HCT116 (cell line): ENCODE measurements around the gene SCARB1. TPM values are rescaled to one million over a fixed set of nuclear protein-coding genes. Genes with fewer than 3 reads are reported as not detected.

Experiments
- ATAC-seq: fragments of 200-7000 bp; cut with Tn5 transposase; 2 replicates; pipeline ENCODE4 v1.9.1; 2020; ENCODE audit warnings: mild to moderate bottlenecking, moderate library complexity
- BruUV-seq: library from RNA; stranded (reverse); fragments of 400-500 nt; replicated peaks from 2 replicates; lab custom pipeline; 2021; lab: Mats Ljungman, UMichigan
- CTCF ChIA-PET: fragments of 300-600 bp; sonication (Branson Sonifier 250); formaldehyde crosslinking; loops from one replicate; lab custom pipeline; 2021; ENCODE audit warnings: antibody characterized with exemption; lab: Charles Lee
- POLR2A ChIA-PET: fragments of 300-600, 350-600 bp; sonication (Branson Sonifier 250); formaldehyde crosslinking; loops from one replicate; lab custom pipeline; 2021; ENCODE audit warnings: antibody characterized with exemption; lab: Charles Lee
- RAD21 ChIA-PET, 2 experiments: fragments of 300-600 bp; sonication (Branson Sonifier 250); formaldehyde crosslinking; loops; one replicate each; lab custom pipeline; 2023; ENCODE audit warnings: low total read pairs in 2 of 2; ENCODE audit not compliant: uncharacterized antibody in 2 of 2, unreplicated experiment in 2 of 2, low non-redundant PET in 1 of 2; lab: Charles Lee
- DNase-seq: peaks from one replicate; pipeline ENCODE4 v3.0.0-alpha.2; 2010; ENCODE audit warnings: low read depth, low spot score
- H2AFZ ChIP-seq: fragments of 200-600 bp; shearing (Covaris generic), sonication (generic); 2 replicates; pipeline ENCODE4 v1.6.1; 2017; ENCODE audit warnings: low read depth, mixed run types, mixed read lengths, antibody characterized with exemption, low read length; ENCODE audit not compliant: poor library complexity, severe bottlenecking
- H3K27ac ChIP-seq: 2 replicates; pipeline ENCODE4 v1.5.1; 2012; ENCODE audit warnings: low read depth, low read length
- H3K27me3 ChIP-seq: fragments of 200-600 bp; sonication (generic); 2 replicates; pipeline ENCODE4 v1.6.1; 2016; ENCODE audit warnings: mixed run types, low read length, mixed read lengths; ENCODE audit not compliant: insufficient read depth
- H3K36me3 ChIP-seq, 2 experiments: fragments of 200-500 bp in 1 of 2; fragments of 200-600 bp in 1 of 2; sonication (Bioruptor generic) in 1 of 2; sonication (generic) in 1 of 2; 2 replicates each; pipeline versions ENCODE4 v1.5.1 to v1.6.1; 2014 to 2016; ENCODE audit warnings: low read length in 2 of 2, inconsistent platforms in 1 of 2, mixed read lengths in 1 of 2, mixed run types in 1 of 2; ENCODE audit not compliant: insufficient read depth in 2 of 2, control insufficient read depth in 1 of 2
- H3K4me1 ChIP-seq, 2 experiments: fragments of 200-600 bp in 1 of 2; sonication (generic) in 1 of 2; 2 replicates each; pipeline versions ENCODE4 v1.5.1 to v1.6.1; 2012 to 2017; ENCODE audit warnings: low read length in 2 of 2, inconsistent platforms in 1 of 2, mild to moderate bottlenecking in 1 of 2, mixed read lengths in 1 of 2, mixed run types in 1 of 2, moderate library complexity in 1 of 2; ENCODE audit not compliant: insufficient read depth in 2 of 2, control insufficient read depth in 1 of 2
- H3K4me2 ChIP-seq: fragments of 200-600 bp; sonication (generic); 2 replicates; pipeline ENCODE4 v1.6.1; 2017; ENCODE audit warnings: mixed run types, low read length, mixed read lengths
- H3K4me3 ChIP-seq, 2 experiments: fragments of 200-600 bp in 1 of 2; sonication (generic) in 1 of 2; replicated peaks in 1 of 2; 2 replicates each; pipeline ENCODE4 v1.5.1; 2011 to 2016; ENCODE audit warnings: low read length in 2 of 2, control low read depth in 1 of 2, low read depth in 1 of 2, mild to moderate bottlenecking in 1 of 2, mixed read lengths in 1 of 2, mixed run types in 1 of 2
- H3K79me2 ChIP-seq: fragments of 200-600 bp; sonication (generic); 2 replicates; pipeline ENCODE4 v1.6.1; 2017; ENCODE audit warnings: mild to moderate bottlenecking, mixed run types, low read length, moderate library complexity, mixed read lengths; ENCODE audit not compliant: insufficient read depth
- H3K9ac ChIP-seq: fragments of 200-600 bp; sonication (generic); 2 replicates; pipeline ENCODE4 v1.6.1; 2016; ENCODE audit warnings: low read length, mixed read lengths
- H3K9me2 ChIP-seq: fragments of 200-600 bp; sonication (generic), shearing (Covaris generic); 2 replicates; pipeline ENCODE4 v1.6.1; 2017; ENCODE audit warnings: mixed run types, mild to moderate bottlenecking, moderate library complexity; ENCODE audit not compliant: insufficient read depth
- H3K9me3 ChIP-seq, 2 experiments: fragments of 200-500 bp in 1 of 2; fragments of 200-600 bp in 1 of 2; sonication (Bioruptor generic) in 1 of 2; sonication (generic) in 1 of 2; 2 replicates each; pipeline ENCODE4 v1.6.1; 2014 to 2017; ENCODE audit warnings: low read length in 2 of 2, mixed read lengths in 2 of 2, inconsistent platforms in 1 of 2, low read depth in 1 of 2, mild to moderate bottlenecking in 1 of 2, mixed run types in 1 of 2, moderate library complexity in 1 of 2; ENCODE audit not compliant: control insufficient read depth in 1 of 2, insufficient read depth in 1 of 2
- H4K20me1 ChIP-seq: fragments of 200-600 bp; sonication (generic), shearing (Covaris generic); 2 replicates; pipeline ENCODE4 v1.6.1; 2017; ENCODE audit warnings: mixed run types, mild to moderate bottlenecking, moderate library complexity; ENCODE audit not compliant: insufficient read depth
- ATF3 ChIP-seq: IDR thresholded peaks from 2 replicates; pipeline ENCODE4 v1.6.1; 2012
- CBX3 ChIP-seq: IDR thresholded peaks from 2 replicates; pipeline ENCODE4 v1.6.1; 2012; ENCODE audit warnings: low read depth
- CEBPB ChIP-seq: IDR thresholded peaks from 2 replicates; pipeline ENCODE4 v1.6.1; 2012; ENCODE audit warnings: low read depth
- EGR1 ChIP-seq: IDR thresholded peaks from 2 replicates; pipeline ENCODE4 v1.6.1; 2012; ENCODE audit warnings: low read depth
- ELF1 ChIP-seq: IDR thresholded peaks from 2 replicates; pipeline ENCODE4 v1.6.1; 2012; ENCODE audit warnings: low read depth, borderline replicate concordance
- EZH2 ChIP-seq: fragments of 200-600 bp; sonication (generic); IDR thresholded peaks from 2 replicates; pipeline ENCODE4 v1.6.1; 2017; ENCODE audit warnings: antibody characterized with exemption, mixed run types
- EZH2phosphoT487 ChIP-seq: fragments of 200-600 bp; IDR thresholded peaks from 2 replicates; pipeline ENCODE4 v1.6.1; 2018; ENCODE audit warnings: antibody characterized with exemption, borderline replicate concordance
- FOSL1 ChIP-seq: IDR thresholded peaks from 2 replicates; pipeline ENCODE4 v1.6.1; 2012; ENCODE audit warnings: low read depth
- JUND ChIP-seq: IDR thresholded peaks from 2 replicates; pipeline ENCODE4 v1.6.1; 2012
- POLR2AphosphoS5 ChIP-seq: IDR thresholded peaks from 2 replicates; pipeline ENCODE4 v1.6.1; 2011; ENCODE audit warnings: mild to moderate bottlenecking, low read depth, low read length, moderate library complexity
- ZFX ChIP-seq: fragments of 450-650 bp; IDR thresholded peaks from 2 replicates; pipeline ENCODE4 v1.6.1; 2017
- ZNF274 ChIP-seq: fragments of 200-500 bp; sonication (Bioruptor generic); IDR thresholded peaks from 2 replicates; pipeline ENCODE4 v1.6.1; 2014; ENCODE audit warnings: mild to moderate bottlenecking, low read depth, low read length, inconsistent platforms
- intact Hi-C: fragments of 100-400 bp; cut with micrococcal nuclease; formaldehyde crosslinking; loops from 2 replicates; pipeline ENCODE4 v1.10.0; 2022
- total RNA-seq: library from RNA; stranded (reverse); gene quantifications from one replicate; pipeline ENCODE4 v1.2.1, GENCODE V29; 2021; ENCODE audit not compliant: unreplicated experiment
- TF ChIP-seq, protein P1 (sequence below), 3 experiments: fragments of 200-600 bp in 1 of 3; sonication (generic) in 1 of 3; IDR thresholded peaks in 2 of 3; conservative IDR thresholded peaks in 1 of 3; 2 replicates each; pipeline ENCODE4 v1.5.1; 2012 to 2017; ENCODE audit warnings: low read depth in 2 of 3, low read length in 2 of 3, antibody characterized with exemption in 1 of 3, borderline replicate concordance in 1 of 3, control low read depth in 1 of 3, mild to moderate bottlenecking in 1 of 3, mixed read lengths in 1 of 3, mixed run types in 1 of 3, moderate library complexity in 1 of 3; ENCODE audit not compliant: insufficient read depth in 1 of 3
- TF ChIP-seq, protein P2 (sequence below): IDR thresholded peaks from 2 replicates; pipeline ENCODE4 v1.6.1; 2012

Gene SCARB1
- total RNA-seq, 1 experiment from 2014 or later = 95.5 TPM

- no peak overlapping the region for H2AFZ ChIP-seq
- RAD21 ChIA-PET = no interaction called here
- H3K4me1 ChIP-seq = no peaks in the 10 kb centered on the region
- POLR2A ChIA-PET = no interaction called here
- no peak for ATAC-seq
- DNase-seq = no peak
- no peaks in the 10 kb centered on the region for H3K9me3 ChIP-seq
- H4K20me1 ChIP-seq = no peaks in the 10 kb centered on the region
- TF ChIP-seq ATF3 (no peak), ZNF274 (no peak), ELF1 (no peak), POLR2AphosphoS5 (no peak), EZH2phosphoT487 (no peak), FOSL1 (no peak), CEBPB (no peak), ZFX (no peak), JUND (no peak), CBX3 (no peak), EZH2 (no peak), EGR1 (no peak)
- TF ChIP-seq, protein P1, sequence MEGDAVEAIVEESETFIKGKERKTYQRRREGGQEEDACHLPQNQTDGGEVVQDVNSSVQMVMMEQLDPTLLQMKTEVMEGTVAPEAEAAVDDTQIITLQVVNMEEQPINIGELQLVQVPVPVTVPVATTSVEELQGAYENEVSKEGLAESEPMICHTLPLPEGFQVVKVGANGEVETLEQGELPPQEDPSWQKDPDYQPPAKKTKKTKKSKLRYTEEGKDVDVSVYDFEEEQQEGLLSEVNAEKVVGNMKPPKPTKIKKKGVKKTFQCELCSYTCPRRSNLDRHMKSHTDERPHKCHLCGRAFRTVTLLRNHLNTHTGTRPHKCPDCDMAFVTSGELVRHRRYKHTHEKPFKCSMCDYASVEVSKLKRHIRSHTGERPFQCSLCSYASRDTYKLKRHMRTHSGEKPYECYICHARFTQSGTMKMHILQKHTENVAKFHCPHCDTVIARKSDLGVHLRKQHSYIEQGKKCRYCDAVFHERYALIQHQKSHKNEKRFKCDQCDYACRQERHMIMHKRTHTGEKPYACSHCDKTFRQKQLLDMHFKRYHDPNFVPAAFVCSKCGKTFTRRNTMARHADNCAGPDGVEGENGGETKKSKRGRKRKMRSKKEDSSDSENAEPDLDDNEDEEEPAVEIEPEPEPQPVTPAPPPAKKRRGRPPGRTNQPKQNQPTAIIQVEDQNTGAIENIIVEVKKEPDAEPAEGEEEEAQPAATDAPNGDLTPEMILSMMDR (IDR thresholded peaks at IDR 0.05 in 2 of 3, conservative IDR thresholded peaks at IDR 0.05 in 1 of 3; ENCODE audit: borderline replicate concordance in 1 of 3, insufficient read depth in 1 of 3, low read depth in 2 of 3, low read length in 2 of 3) = no peak
- TF ChIP-seq, protein P2, sequence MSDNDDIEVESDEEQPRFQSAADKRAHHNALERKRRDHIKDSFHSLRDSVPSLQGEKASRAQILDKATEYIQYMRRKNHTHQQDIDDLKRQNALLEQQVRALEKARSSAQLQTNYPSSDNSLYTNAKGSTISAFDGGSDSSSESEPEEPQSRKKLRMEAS = no peak
- BruUV-seq = no TSS peak
- H3K4me3 ChIP-seq = no peak overlapping the region
- no peaks in the 10 kb centered on the region for H3K27me3 ChIP-seq
- H3K9me2 ChIP-seq = no peaks in the 10 kb centered on the region
- no peak overlapping the region for H3K27ac ChIP-seq
- H3K79me2 ChIP-seq = no peaks in the 10 kb centered on the region
- H3K4me2 ChIP-seq = no peak overlapping the region
- intact Hi-C loops = no loop called here
- peaks cover 15 to 23% of the 10 kb centered on the region in 2 experiments for H3K36me3 ChIP-seq
- CTCF ChIA-PET = no interaction called here
- no peak overlapping the region for H3K9ac ChIP-seq
Observed at GRCh38 chr12:124792961-124793441, 70.7 kb downstream of the SCARB1 start.
